ENCODE measurements around the gene RAB3D. TPM values are rescaled to one million over a fixed set of nuclear protein-coding genes. Genes with fewer than 3 reads are reported as not detected.

The RAB3D gene
- total RNA-seq, 2 donors from 2014 or later = 33.5 to 34.2 TPM

- DNase-seq (ENCODE audit: low spot score) = no peak
Observed at GRCh38 chr19:11279505-11280236, 59.8 kb downstream of the RAB3D start.

GRCh38 chr19:11278670-11279069, 60.8 kb downstream of the RAB3D start:
- intact Hi-C loops (cut with DNase I) = no loop called here

More at GRCh38 chr19:11279505-11280236, 59.8 kb downstream of the RAB3D start:
- intact Hi-C loops (cut with DNase I) = no loop called here

GRCh38 chr19:11274533-11275086, 64.8 kb downstream of the RAB3D start:
- DNase-seq (ENCODE audit: low spot score) = no peak
- intact Hi-C loops (cut with DNase I) = no loop called here

More at GRCh38 chr19:11278670-11279069, 60.8 kb downstream of the RAB3D start:
- DNase-seq (ENCODE audit: low spot score) = no peak

- intact Hi-C loops (cut with DNase I) = no loop called here
Observed at GRCh38 chr19:11273989-11274388, 65.5 kb downstream of the RAB3D start.

GRCh38 chr19:11273296-11273695, 66.2 kb downstream of the RAB3D start:
- DNase-seq (ENCODE audit: low spot score) = no peak
- intact Hi-C loops (cut with DNase I) = no loop called here

More at GRCh38 chr19:11273989-11274388, 65.5 kb downstream of the RAB3D start:
- DNase-seq (ENCODE audit: low spot score) = no peak

Other genes starting within 250 kb of the RAB3D start
- gene SPC24, start 183.9 kb downstream of the RAB3D start, total RNA-seq = 1 to 10 TPM in 1 of 2 donors, under 1 TPM in 1; 0.81 to 2.2 TPM
- gene KANK2, start 142.1 kb downstream of the RAB3D start, total RNA-seq = 100 to 1,000 TPM; 355 to 482 TPM
- gene ANGPTL8, start 100.0 kb downstream of the RAB3D start, total RNA-seq = under 1 TPM in 1 of 2 donors, not detected in 1; 0.57 TPM
- gene DOCK6, start 77.1 kb downstream of the RAB3D start, total RNA-seq = 10 to 100 TPM; 50.0 to 73.2 TPM
- gene TSPAN16, start 43.5 kb downstream of the RAB3D start, total RNA-seq = not detected
- gene TMEM205, start 6.6 kb upstream of the RAB3D start, total RNA-seq = 10 to 100 TPM; 41.5 to 42.9 TPM
- gene CCDC159, start 6.9 kb upstream of the RAB3D start, total RNA-seq = 10 to 100 TPM; 13.0 to 20.9 TPM
- 10 to 100 TPM; 38.4 to 40.2 TPM for gene PLPPR2, start 15.8 kb upstream of the RAB3D start, total RNA-seq
- gene SWSAP1, start 35.0 kb upstream of the RAB3D start, total RNA-seq = 1 to 10 TPM; 1.2 to 1.8 TPM
- 1 to 10 TPM; 4.0 to 6.4 TPM for gene EPOR, start 44.7 kb upstream of the RAB3D start, total RNA-seq
- gene RGL3, start 79.7 kb upstream of the RAB3D start, total RNA-seq = 10 to 100 TPM in 1 of 2 donors, 1 to 10 TPM in 1; 7.7 to 12.9 TPM
- under 1 TPM in 1 of 2 donors, not detected in 1; 0.69 TPM for gene ODAD3, start 95.5 kb upstream of the RAB3D start, total RNA-seq
- 100 to 1,000 TPM; 161 to 188 TPM for gene PRKCSH, start 96.0 kb upstream of the RAB3D start, total RNA-seq
- not detected for gene ELAVL3, start 141.4 kb upstream of the RAB3D start, total RNA-seq
- 1 to 10 TPM; 6.1 to 9.4 TPM for gene ZNF653, start 166.2 kb upstream of the RAB3D start, total RNA-seq
- 10 to 100 TPM; 27.9 TPM for gene ECSIT, start 189.5 kb upstream of the RAB3D start, total RNA-seq
- gene CNN1, start 199.2 kb upstream of the RAB3D start, total RNA-seq = 1,000 to 10,000 TPM; 1,163 to 1,588 TPM
- gene ELOF1, start 219.6 kb upstream of the RAB3D start, total RNA-seq = 10 to 100 TPM; 23.2 to 36.9 TPM
- gene ACP5, start 238.0 kb upstream of the RAB3D start, total RNA-seq = 1 to 10 TPM; 5.5 to 8.4 TPM

All from posterior vena cava (tissue), 2 donors.